ENCODE data around the gene PISD.

GRCh38 chr22:31681349-31682345 is 19.6 kb upstream of the PISD start:
- TF ChIP-seq POLR2A (IDR thresholded peaks at IDR 0.05; ENCODE audit: low read depth, low read length) = no peak
- TF ChIP-seq, protein P1, sequence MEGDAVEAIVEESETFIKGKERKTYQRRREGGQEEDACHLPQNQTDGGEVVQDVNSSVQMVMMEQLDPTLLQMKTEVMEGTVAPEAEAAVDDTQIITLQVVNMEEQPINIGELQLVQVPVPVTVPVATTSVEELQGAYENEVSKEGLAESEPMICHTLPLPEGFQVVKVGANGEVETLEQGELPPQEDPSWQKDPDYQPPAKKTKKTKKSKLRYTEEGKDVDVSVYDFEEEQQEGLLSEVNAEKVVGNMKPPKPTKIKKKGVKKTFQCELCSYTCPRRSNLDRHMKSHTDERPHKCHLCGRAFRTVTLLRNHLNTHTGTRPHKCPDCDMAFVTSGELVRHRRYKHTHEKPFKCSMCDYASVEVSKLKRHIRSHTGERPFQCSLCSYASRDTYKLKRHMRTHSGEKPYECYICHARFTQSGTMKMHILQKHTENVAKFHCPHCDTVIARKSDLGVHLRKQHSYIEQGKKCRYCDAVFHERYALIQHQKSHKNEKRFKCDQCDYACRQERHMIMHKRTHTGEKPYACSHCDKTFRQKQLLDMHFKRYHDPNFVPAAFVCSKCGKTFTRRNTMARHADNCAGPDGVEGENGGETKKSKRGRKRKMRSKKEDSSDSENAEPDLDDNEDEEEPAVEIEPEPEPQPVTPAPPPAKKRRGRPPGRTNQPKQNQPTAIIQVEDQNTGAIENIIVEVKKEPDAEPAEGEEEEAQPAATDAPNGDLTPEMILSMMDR (IDR thresholded peaks at IDR 0.05; ENCODE audit: extremely low read depth in 1 of 2, insufficient read depth in 1 of 2, low read depth in 1 of 2, low read length in 2 of 2) = no peak
- TF ChIP-seq EZH2 (IDR thresholded peaks at IDR 0.05; ENCODE audit: borderline replicate concordance, low read depth, low read length, severe bottlenecking) = no peak
- no peak for TF ChIP-seq POLR2AphosphoS5 (IDR thresholded peaks at IDR 0.05; ENCODE audit: insufficient read depth, low read depth, low read length)
- no peak for TF ChIP-seq GATA2 (IDR thresholded peaks at IDR 0.05; ENCODE audit: insufficient read depth, insufficient read length, low read depth, low read length)
- no peak for TF ChIP-seq MYC (IDR thresholded peaks at IDR 0.05; ENCODE audit: low read depth, low read length)
